Medulla oblongata (tissue), 1 donor: Measurements from ENCODE around the gene TTLL8.

Experiments used
- DNase-seq: peaks from one replicate; pipeline ENCODE4 v3.0.0-alpha.2; 2015; ENCODE audit errors: extremely low spot score

The TTLL8 gene

DNA sequence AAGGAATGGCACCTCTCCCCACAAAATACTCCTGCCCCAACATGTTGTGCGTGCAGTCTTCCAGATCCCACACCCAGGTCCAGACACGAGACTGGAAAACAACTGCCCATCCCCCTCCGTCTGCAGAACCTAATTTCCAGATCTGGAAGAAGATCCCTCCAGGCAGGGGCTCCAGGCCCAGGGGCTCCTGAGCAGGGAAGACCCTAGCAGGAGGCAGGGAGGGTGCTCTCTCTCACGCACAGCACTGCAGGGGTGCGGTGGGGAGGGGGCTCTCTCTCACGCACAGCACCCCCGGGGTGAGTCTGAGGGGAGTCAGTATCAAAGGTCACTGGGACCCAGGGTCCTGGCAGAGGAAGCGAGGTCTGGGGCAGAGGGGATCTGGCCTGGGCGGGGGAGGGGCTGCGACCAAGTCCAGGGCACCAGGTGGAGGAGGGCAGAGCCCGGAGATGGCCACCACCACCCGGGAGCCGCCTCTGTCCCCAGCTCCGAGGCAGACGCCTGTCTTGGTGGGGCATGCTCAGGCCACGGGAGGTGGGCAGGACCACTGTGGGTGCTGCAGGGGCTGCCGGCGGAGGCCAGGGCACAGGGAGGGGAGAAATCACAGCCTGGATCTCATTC is 25.5 kb upstream of the TTLL8 start:
- DNase-seq = no peak

DNA sequence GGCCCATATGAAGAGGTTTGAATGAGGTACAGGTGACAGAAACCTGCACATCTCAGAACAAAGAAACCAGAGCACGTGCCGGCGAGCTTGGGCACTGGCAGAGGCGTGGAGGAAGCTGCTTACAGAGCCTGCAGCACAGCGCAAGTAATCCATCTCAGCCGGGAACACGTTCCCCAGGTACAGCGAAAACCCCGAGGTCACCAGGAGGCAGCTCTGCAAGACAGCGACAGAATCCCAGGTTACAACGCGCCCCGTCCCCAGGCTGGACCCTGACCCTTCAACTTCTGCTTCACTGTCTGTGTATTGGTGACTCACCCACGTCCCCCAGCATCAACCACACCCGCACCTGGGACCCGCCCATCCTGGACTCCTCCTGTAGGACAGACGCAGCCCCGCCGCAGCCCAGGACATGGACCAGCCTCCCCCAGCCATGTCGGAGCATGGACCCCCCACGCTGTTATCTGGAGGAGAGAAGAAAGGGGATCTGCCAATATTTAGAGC is 24.9 kb upstream of the TTLL8 start:
- DNase-seq = no peak

DNA sequence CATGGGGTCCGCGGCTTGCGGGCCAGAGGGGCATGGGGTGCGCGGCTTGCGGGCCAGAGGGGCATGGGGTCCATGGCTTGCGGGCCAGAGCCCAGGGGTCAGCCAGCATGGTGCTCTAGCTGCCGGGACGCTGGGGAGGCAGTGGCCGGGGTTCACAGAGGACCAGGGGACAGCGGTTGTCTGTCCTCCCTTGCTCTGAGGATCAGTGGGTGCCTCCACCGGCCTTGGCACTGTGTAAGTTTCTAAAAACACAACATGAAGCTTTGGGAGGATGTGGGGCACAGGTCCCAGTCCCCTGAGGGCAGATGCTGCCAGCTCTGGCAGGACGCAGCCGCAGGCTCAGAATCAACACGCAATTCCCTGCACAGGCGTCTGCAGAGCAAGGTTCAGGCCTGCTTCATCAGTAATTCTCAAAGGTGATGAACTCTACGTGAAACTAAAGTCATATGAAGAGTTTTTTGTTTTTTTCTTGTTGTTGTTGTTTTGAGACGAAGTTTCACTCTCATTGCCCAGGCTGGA is 24.2 kb upstream of the TTLL8 start:
- DNase-seq = no peak

DNA sequence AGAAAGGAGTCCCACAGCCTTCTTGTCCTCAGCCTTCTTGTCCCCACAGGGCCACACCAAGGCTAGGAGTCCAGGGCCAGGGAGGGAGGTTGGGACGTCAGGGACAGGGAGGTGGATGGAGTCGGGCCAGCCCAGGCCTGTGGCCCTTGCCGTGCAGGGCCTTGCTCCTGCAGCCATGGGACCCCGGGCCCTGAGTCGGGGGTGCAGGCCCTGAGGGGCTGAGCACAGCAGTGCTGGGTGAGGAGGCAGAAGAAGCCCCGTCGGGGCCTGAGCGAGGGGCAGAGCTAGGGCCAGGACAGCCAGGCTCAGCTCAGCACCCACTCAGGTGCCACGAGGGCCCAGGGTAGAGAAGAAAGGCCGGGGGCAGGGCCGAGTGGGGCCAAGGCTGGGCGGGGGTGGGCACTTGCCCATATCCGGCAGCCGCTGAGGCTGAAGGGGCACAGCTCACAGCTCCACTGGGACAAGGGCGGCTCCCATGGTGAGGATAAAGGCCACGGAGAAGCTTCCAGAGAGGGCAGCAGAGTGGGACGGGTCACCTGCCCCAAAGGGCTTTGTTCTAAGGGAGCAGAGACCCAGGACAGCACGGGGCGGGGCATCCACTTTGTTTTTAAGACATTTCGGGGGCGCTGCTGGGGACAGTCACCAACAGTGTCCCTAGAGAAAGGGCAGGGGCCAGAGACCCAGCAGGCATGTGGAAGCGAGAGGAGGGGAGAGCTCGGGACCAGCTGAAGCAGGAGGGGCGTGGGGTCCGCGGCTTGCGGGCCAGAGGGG is 23.5 kb upstream of the TTLL8 start:
- no peak for DNase-seq

DNA sequence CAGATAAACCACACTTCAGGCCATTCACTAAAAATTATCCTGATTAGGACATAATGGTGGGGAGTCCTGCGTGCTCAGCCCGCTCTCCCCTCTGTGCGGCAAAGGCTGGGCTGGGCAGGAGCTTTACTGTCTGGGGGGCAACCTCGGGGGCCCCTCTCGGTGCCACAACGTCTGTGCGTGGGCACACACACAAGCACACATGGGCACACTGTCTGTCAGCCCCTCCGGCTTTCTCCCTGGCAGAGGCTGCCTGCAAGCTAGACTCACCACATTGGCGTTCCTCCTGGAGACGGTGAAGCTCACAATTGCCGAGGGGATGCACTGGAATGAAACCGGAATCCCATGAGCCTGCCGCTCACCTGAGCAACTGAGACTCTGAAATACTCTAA is 22.0 kb upstream of the TTLL8 start:
- DNase-seq = no peak

DNA sequence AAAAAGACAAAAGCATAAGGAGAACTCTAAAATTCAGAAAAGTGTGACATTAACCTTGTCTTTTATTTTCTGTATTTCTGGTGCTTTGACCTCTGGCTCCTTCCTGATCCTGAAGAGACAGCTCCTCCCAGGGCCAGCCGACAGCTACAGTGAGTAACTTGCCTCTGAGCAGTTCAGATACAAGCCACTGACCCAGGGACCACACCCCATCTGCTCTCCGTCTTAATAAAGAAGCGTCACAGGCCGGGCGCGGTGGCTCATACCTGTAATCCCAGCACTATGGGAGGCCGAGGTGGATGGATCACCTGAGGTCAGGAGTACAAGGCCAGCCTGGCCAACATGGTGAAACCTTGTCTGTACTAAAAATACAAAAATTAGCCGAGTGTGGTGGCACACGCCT is 20.7 kb upstream of the TTLL8 start:
- DNase-seq = no peak

DNA sequence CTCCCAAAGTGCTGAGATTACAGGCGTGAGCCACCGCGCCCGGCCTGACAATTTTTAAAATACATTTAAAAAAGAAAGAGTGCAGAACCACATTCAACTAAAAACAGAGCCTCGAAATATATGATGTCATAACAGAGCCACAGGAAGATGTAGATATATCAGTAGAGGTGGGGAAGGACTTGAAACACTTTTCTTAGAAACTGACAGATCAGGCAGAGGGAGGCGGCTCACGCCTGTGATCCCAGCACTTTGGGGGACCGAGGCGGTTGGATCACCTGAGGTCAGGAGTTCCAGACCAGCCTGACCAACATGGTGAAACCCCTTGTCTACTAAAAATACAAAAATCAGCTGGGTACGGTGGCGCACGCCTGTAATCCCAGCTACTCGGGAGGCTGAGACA is 20.1 kb upstream of the TTLL8 start:
- DNase-seq = no peak

DNA sequence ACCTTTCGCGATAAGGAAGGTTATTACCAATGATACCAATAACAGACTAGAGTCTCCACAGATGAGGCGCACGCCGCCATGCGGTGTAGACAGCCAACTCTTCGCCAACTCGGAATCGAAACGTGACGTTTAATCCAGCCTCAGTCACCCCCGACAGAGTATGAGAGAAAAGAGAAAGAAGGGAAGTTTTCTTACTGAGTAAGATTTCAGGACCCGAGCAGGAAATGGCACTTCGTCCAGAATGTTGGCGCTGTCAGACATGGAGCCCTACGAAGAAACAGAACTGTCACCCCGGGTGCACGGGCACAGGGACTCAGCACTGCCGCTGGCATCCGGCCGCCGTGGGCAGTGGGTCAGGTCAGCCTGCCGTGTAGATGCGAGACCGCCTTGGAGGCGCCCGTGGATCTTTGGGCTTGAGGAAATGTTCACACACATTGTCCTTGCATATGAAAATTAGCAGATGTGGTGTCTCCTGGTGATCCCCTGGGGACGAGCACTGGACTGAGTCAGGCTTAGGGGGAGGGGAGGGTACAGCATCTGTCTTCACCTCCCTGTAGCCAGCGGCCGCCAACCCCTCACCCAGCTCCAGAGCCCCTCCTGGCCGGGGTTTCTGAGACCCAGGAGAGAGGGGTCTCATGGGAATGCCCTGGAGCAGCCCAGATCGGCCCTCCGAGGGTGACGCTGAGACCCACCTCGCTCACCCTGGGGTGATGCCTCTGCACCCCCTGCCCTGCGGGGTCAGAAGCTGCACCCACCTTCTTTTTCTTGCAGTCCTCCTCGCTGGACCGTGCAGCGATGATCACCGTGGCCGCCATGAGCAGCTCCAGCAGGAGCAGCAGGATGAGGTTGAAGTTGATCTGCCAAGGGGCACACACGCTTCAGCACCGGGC is 18.8 kb upstream of the TTLL8 start:
- no peak for DNase-seq

DNA sequence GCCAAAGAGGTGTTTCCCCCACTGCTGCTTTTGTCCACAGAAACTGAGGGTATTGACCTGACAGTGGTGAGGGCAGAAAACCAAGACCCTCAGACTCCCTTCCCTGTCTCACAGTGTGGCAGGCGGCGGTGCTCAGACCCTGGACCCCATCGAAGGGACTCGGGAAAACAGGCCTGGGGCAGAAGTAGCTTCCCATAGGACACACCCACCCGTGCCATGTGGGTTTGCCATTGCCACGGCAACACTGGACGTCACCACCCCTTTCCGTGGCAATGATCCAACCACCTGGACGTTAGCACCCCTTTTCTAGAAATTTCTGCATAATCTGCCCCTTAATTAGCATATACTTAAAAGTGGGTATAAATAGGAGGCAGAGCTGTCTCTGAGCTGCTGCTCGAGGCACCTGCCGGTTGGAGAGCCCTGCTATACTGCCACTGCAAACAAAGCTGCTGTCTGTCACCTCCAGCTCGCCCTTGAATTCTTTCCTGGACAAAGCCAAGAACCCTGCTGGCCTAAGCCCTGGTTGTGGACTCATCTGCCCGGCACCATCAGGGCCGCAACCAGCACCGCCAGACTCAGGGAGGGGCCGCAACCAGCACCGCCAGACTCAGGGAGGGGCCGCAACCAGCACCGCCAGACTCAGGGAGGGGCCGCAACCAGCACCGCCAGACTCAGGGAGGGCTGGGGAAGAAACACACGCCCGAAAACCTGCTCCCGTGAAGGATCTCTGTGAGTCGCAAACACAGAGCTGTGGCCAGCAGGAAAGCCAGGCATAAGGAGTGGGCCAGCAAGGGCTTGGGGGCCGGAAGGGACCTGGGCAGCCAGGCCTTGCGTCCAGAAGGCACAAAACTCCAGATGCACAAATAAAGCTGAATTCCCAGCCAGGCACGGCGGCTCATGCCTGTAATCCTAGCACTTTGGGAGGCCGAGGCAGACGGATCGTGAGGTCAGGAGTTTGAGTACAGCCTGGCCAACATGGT is 16.7 kb upstream of the TTLL8 start:
- DNase-seq = no peak

DNA sequence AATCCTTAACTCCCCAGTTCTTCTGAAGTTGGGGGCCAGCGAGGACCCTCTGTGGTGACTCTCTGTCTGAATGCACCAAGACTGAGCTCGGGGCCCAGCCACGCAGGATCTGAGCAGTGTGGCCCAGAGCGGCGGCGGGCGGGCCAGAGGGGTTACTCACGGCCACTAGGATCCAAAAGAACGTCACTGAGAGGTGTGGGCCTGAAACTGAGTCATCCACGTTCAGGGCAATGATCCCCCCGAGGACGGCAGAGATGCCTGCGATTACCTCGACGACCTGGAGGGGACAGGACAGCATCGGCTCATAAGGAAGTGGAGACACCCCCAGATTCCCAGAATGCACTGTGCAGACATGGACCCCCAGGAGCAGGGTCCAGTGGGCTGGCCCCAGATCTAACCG is 16.0 kb upstream of the TTLL8 start:
- no peak for DNase-seq

DNA sequence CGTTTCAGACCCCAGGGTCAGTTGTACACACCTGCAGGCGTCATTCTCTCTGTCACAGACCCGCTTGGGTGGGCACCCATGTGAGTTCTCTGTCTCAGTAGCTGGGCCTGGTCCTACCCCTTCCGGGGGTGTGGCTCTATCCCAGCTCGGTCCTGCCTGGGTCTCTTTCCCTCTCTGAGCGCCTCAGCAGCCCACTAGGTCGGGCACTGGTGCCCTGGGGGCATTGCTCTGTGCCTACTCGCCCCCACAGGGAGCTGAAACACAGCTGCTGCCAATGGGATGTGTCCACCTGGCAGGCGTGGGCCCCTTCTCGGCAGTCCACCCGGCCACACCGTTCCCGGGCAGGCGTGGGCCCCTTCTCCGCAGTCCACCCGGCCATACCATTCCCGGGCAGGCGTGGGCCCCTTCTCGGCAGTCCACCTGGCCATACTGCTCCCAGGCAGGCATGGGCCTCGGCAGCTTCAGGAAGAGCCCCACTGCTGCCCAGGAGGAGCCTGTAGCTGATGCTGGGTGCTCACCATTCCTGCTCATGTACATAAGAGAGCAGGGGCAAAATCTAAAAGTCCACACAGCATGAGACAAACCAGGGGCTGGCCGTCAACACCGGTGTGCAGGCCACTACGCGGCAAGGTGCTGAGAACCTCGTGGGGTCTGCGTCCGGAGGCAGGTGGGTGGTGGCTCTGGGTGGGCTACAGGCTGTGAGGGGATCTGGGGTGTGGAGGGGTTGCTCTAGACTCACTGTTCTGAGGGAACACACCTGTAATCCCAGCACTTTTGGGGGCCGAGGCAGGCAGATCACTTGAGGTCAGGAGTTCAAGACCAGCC is 14.8 kb upstream of the TTLL8 start:
- DNase-seq = no peak

DNA sequence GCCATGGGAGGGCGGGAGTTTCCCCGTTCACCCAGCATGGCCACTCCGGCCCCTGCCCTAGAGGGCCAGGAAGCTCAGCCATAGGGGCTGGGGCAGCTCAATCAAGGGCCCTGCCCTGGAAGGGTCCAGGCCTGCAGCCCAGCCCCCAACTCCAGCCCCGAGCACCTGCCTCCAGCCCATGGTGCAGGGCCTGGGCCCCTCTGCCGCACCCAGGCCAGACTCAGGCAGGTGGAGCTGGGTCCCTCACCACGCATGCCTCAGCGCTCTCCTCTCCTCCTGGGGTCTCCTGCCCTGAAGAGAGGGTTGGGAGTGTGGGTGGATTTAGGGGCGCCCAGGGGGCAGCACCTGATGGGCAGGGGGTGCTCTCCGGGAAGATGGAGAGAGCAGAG is 14.1 kb upstream of the TTLL8 start:
- no peak for DNase-seq

DNA sequence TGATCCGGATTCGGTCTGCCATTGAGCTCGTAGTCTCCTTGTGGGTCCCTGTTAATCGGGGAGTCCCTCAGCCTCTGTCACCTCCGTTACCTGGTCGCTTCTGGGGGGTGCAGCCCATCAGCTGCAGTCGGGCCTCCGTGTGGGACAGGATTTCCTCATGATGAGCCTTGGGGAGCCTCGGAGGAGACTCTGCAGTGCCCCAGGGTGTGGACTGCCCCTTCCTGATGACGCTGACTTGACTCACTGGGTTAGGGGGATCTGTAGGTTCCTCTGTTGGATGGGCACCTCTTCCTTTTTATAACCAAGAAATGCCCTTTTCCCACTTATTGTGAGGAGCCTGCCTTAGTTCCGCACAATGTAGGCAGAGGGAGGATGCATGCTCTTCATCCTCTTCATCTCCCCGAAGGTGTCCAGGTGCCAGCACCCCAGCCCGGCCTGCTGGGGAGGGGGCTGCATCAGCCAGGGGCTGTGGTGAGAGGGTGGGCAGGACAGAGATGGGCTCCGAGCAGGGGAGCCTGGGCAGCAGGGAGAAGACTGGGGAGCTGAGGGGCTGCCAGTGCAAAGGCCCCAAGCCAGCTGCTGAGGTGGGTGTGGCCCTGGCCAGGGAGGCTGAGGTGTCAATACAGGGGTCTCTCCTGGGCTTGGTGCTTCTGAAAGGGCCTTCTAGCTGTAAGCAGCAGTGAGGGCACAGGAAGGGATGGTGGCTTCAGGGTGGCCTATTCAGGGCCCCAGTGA is 13.5 kb upstream of the TTLL8 start:
- no peak for DNase-seq

DNA sequence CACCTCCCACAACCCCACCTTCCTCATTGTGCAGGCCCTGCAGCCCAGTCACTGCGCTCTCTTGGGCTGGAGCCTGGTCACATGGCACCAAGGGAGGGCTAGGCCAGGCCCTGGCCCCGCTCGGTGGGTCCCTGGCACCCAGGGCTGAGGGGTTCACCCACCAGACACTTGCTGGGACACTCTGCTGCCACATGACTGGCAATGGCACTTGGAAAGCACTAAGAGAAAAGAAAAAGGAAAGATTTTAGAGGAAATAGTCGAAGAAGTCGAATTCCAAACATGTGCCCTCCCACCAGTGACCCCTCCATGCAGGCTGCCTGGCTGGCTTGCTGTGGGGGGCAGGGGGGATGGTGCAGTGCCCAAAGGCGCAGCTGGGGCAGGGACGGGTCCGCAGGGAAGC is 12.3 kb upstream of the TTLL8 start:
- DNase-seq = no peak

DNA sequence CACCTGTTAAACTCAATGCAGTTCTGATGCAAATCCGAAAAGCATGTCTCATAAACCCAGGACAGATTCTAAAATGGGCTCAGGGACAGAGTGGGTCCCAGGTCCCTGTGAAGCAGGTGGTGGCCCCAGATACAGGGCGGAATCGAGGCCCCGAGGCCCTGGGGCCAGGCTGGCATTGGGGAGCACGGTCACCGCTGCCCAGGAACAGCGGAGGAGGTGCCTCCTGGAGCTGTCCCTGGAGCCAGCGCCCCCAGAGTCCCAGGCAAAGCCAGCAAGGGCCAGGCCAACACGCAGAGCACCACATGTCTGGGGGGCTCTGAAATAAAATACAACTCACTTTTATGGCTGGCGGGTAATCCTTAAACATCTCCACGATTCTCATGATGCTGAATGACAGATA is 10.0 kb upstream of the TTLL8 start:
- no peak for DNase-seq

DNA sequence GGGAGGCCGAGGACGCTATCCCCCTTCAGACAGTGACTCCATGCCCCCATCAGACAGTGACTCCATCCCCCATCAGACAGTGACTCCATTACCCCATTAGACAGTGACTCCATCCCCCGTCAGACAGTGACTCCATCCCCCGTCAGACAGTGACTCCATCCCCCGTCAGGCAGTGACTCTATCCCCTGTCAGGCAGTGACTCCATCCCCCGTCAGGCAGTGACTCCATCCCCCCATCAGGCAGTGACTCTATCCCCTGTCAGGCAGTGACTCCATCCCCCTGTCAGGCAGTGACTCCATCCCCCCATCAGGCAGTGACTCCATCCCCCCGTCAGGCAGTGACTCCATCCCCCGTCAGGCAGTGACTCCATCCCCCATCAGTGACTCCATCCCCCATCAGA is 9.1 kb upstream of the TTLL8 start:
- no peak for DNase-seq

DNA sequence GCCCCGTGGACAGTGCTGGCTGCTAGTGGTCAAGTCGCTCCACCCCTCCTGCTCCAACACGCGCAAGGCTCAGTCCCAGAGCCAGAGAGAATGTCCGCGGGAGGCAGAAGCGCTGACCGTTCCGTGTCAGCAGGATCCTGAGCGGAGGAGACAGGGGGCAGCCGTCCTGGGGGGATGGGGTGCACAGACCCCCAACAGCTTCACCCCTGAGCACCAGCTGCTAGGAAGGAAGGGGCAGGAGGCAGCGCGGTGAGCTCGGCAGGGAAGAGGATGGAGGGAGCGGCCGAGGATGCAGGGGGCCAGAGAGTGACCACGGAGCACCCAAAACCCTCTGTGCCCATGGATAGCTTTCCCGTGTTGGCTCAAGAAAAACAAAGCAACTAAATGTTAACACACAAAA is 6.4 kb upstream of the TTLL8 start:
- DNase-seq = no peak

DNA sequence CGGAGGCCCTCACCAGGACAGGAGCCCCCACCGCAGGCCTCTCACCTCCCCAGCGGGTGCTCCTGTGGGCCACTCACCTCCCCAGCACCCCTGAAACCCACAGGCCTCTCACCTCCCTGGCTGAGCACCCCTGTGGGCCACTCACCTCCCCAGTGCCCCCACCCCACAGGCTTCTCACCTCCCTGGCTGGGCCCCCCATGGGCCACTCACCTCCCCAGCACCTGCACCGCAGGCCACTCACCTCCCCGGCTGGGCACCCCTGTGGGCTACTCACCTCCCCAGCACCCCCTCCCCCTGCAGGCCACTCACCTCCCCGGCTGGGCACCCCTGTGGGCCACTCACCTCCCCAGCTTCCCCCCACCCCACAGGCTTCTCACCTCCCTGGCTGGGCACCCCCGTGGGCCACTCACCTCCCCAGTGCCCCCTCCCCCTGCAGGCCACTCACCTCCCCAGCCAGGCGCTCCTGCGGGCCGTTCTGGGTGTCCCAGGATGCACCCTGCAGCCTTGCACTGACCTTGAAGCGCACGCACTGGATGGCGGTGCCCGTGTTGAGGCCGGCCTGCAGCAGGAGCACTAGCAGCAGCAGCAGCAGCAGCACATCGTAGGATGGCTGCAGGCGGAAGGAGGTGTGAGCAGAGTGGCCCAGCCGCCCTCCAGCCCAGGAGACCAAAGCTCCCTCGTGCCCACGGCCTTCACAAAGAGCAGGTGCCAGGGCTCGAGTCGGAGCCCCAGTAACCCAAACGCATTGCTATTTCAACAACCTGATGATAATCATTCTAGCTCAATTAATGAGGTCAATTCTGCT is 5.7 kb upstream of the TTLL8 start:
- no peak for DNase-seq
